PC-3 (cell line): Measurements from ENCODE around the gene SFT2D2.

Experiments used
- EZH2 ChIP-seq: fragments of 300-600 bp; sonication (generic); IDR thresholded peaks from one replicate; pipeline ENCODE4 v1.6.1; 2017; ENCODE audit warnings: antibody characterized with exemption, mild to moderate bottlenecking, low read length; ENCODE audit not compliant: unreplicated experiment
- EZH2phosphoT487 ChIP-seq: fragments of 300-600 bp; sonication (generic); IDR thresholded peaks from 2 replicates; pipeline ENCODE4 v1.6.1; 2018; ENCODE audit warnings: mild to moderate bottlenecking, antibody characterized with exemption, low read length, borderline replicate concordance
- TF ChIP-seq, protein P1 (sequence below): fragments of 300-600 bp; sonication (generic); conservative IDR thresholded peaks from 2 replicates; pipeline ENCODE4 v1.5.1; 2017; ENCODE audit warnings: antibody characterized with exemption, low read depth, mild to moderate bottlenecking, low read length

DNA sequence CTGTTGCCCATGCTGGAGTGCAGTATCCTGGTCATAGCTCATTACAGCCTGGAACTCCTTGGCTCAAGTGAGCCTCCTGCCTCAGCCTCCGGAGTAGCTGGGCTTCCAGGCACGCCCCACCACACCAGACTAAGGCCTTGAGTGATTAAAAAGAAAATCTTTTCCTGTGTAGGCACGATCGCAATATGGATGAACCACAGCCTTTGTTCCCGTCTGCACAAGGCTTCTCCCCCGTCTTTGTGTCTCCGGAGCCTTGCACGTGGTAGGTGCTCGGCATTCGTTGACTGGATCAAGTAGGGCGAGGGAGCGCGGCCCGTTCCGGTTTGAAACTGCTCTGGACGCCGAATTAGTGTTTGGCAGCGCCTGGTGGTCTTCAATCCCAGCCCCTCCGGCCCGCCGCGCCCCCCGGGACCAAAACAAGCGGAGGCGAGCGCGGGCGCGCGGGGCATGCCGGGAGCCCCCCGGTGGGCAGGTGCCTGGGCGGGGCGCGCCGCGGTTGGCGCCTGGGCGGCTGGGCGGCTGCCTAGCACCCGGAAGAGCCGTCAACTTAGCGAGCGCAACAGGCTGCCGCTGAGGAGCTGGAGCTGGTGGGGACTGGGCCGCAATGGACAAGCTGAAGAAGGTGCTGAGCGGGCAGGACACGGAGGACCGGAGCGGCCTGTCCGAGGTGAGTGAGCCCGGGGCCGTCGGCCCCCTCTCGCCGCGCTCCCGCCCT, at the start of gene SFT2D2:
- TF ChIP-seq, protein P1, sequence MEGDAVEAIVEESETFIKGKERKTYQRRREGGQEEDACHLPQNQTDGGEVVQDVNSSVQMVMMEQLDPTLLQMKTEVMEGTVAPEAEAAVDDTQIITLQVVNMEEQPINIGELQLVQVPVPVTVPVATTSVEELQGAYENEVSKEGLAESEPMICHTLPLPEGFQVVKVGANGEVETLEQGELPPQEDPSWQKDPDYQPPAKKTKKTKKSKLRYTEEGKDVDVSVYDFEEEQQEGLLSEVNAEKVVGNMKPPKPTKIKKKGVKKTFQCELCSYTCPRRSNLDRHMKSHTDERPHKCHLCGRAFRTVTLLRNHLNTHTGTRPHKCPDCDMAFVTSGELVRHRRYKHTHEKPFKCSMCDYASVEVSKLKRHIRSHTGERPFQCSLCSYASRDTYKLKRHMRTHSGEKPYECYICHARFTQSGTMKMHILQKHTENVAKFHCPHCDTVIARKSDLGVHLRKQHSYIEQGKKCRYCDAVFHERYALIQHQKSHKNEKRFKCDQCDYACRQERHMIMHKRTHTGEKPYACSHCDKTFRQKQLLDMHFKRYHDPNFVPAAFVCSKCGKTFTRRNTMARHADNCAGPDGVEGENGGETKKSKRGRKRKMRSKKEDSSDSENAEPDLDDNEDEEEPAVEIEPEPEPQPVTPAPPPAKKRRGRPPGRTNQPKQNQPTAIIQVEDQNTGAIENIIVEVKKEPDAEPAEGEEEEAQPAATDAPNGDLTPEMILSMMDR, result no peak
- TF ChIP-seq EZH2 (no peak), EZH2phosphoT487 (no peak)
